ENCODE results near the gene COL5A1. TPM values are rescaled to one million over a fixed set of nuclear protein-coding genes. Genes with fewer than 3 reads are reported as not detected.

The COL5A1 gene
- total and polyA plus RNA-seq, 2 experiments from 2014 or later: 211 to 812 TPM

GRCh38 chr9:134830126-134830525 lies 188.5 kb downstream of the COL5A1 start:
- 84% methylated on average over 19 of the region's 19 CpGs for WGBS, 2 experiments (ENCODE audit: low coverage in 1 of 2, low lambda C conversion rate in 2 of 2, missing lambda C conversion rate in 2 of 2)
- Histone ChIP-seq H3K79me2 (ENCODE audit: insufficient read depth) (peaks cover 20% of the 10 kb centered on the region), H3K4me1 (ENCODE audit: insufficient read depth) (no peaks in the 10 kb centered on the region), H3F3A (ENCODE audit: insufficient read depth) (peaks cover 43% of the 10 kb centered on the region), H2AFZ (no peak overlapping the region), H3K9ac (no peak overlapping the region), H3K4me3 (no peak overlapping the region), H3K27me3 (replicated peaks; ENCODE audit: insufficient read depth) (no peaks in the 10 kb centered on the region), H3K36me3 (ENCODE audit: low read depth) (peaks cover 53% of the 10 kb centered on the region; the same call in 1 of the 2 replicates), H4K20me1 (ENCODE audit: insufficient read depth) (no peaks in the 10 kb centered on the region), H3K9me3 (ENCODE audit: low read depth) (no peaks in the 10 kb centered on the region), H3K9me2 (ENCODE audit: insufficient read depth) (no peaks in the 10 kb centered on the region), H3K4me2 (ENCODE audit: unreplicated experiment) (no peak overlapping the region), H3K27ac (no peak overlapping the region)
- in situ Hi-C loops (cut with MboI): no loop called here
- TF ChIP-seq EZH2phosphoT487 (IDR thresholded peaks at IDR 0.05; ENCODE audit: insufficient read depth, low read depth) (no peak), EZH2 (IDR thresholded peaks at IDR 0.05; ENCODE audit: insufficient read depth, poor library complexity, severe bottlenecking) (no peak)
- DNase-seq: no peak

- H2AFZ ChIP-seq: no peak overlapping the region
- TF ChIP-seq EZH2 (IDR thresholded peaks at IDR 0.05; ENCODE audit: insufficient read depth, poor library complexity, severe bottlenecking) (no peak), EZH2phosphoT487 (IDR thresholded peaks at IDR 0.05; ENCODE audit: insufficient read depth, low read depth) (no peak)
- H3K4me2 ChIP-seq (ENCODE audit: unreplicated experiment): no peak overlapping the region
- H3K4me1 ChIP-seq (ENCODE audit: insufficient read depth): no peaks in the 10 kb centered on the region
- H3F3A ChIP-seq (ENCODE audit: insufficient read depth): peaks cover 33% of the 10 kb centered on the region
- H3K9me2 ChIP-seq (ENCODE audit: insufficient read depth): no peaks in the 10 kb centered on the region
- no peak overlapping the region for H3K9ac ChIP-seq
- no peak overlapping the region for H3K27ac ChIP-seq
- H3K4me3 ChIP-seq: no peak overlapping the region
- in situ Hi-C loops (cut with MboI): no loop called here
- no peak for DNase-seq
- H3K79me2 ChIP-seq (ENCODE audit: insufficient read depth): peaks cover 11% of the 10 kb centered on the region; the same call in 1 of the 2 replicates
- H3K36me3 ChIP-seq (ENCODE audit: low read depth): peaks cover 46% of the 10 kb centered on the region; the same call in 1 of the 2 replicates
- WGBS, 2 experiments (ENCODE audit: low coverage in 1 of 2, low lambda C conversion rate in 2 of 2, missing lambda C conversion rate in 2 of 2): 77 to 79% methylated on average over 20 to 21 of the region's 21 CpGs
- H4K20me1 ChIP-seq (ENCODE audit: insufficient read depth): no peaks in the 10 kb centered on the region
- H3K9me3 ChIP-seq (ENCODE audit: low read depth): no peaks in the 10 kb centered on the region
- H3K27me3 ChIP-seq (replicated peaks; ENCODE audit: insufficient read depth): no peaks in the 10 kb centered on the region
These were observed 189.5 kb downstream of the COL5A1 start for GRCh38 chr9:134830926-134831720.

GRCh38 chr9:134832471-134832870 lies 190.9 kb downstream of the COL5A1 start:
- DNase-seq: no peak
- Histone ChIP-seq H2AFZ (no peak overlapping the region), H3K79me2 (ENCODE audit: insufficient read depth) (peaks cover 11% of the 10 kb centered on the region; the same call in 1 of the 2 replicates), H3K9ac (no peak overlapping the region), H4K20me1 (ENCODE audit: insufficient read depth) (no peaks in the 10 kb centered on the region; the same call in 1 of the 2 replicates), H3K4me2 (ENCODE audit: unreplicated experiment) (no peak overlapping the region), H3F3A (ENCODE audit: insufficient read depth) (peaks cover 41% of the 10 kb centered on the region), H3K4me3 (no peak overlapping the region), H3K4me1 (ENCODE audit: insufficient read depth) (no peaks in the 10 kb centered on the region), H3K27me3 (replicated peaks; ENCODE audit: insufficient read depth) (no peaks in the 10 kb centered on the region), H3K9me3 (ENCODE audit: low read depth) (no peaks in the 10 kb centered on the region), H3K27ac (no peak overlapping the region), H3K36me3 (ENCODE audit: low read depth) (peaks cover 45% of the 10 kb centered on the region; the same call in 1 of the 2 replicates), H3K9me2 (ENCODE audit: insufficient read depth) (no peaks in the 10 kb centered on the region)
- TF ChIP-seq EZH2 (IDR thresholded peaks at IDR 0.05; ENCODE audit: insufficient read depth, poor library complexity, severe bottlenecking) (no peak), EZH2phosphoT487 (IDR thresholded peaks at IDR 0.05; ENCODE audit: insufficient read depth, low read depth) (no peak)
- in situ Hi-C loops (cut with MboI): no loop called here
- 94 to 97% methylated on average over 14 to 19 of the region's 19 CpGs for WGBS, 2 experiments (ENCODE audit: low coverage in 1 of 2, low lambda C conversion rate in 2 of 2, missing lambda C conversion rate in 2 of 2)

- Histone ChIP-seq H3K27ac (no peak overlapping the region), H3K4me2 (ENCODE audit: unreplicated experiment) (no peak overlapping the region), H3K4me1 (ENCODE audit: insufficient read depth) (no peaks in the 10 kb centered on the region), H3K27me3 (replicated peaks; ENCODE audit: insufficient read depth) (no peaks in the 10 kb centered on the region), H3K9me3 (ENCODE audit: low read depth) (no peaks in the 10 kb centered on the region), H3K4me3 (no peak overlapping the region), H3K79me2 (ENCODE audit: insufficient read depth) (peaks cover 11% of the 10 kb centered on the region; the same call in 1 of the 2 replicates), H3F3A (ENCODE audit: insufficient read depth) (peaks cover 45% of the 10 kb centered on the region), H4K20me1 (ENCODE audit: insufficient read depth) (no peaks in the 10 kb centered on the region; the same call in 1 of the 2 replicates), H3K9ac (no peak overlapping the region), H3K9me2 (ENCODE audit: insufficient read depth) (no peaks in the 10 kb centered on the region), H2AFZ (no peak overlapping the region), H3K36me3 (ENCODE audit: low read depth) (peaks cover 49% of the 10 kb centered on the region; the same call in 1 of the 2 replicates)
- no peak for DNase-seq
- in situ Hi-C loops (cut with MboI): no loop called here
- WGBS, 2 experiments (ENCODE audit: low coverage in 1 of 2, low lambda C conversion rate in 2 of 2, missing lambda C conversion rate in 2 of 2): 81 to 84% methylated on average over 11 of the region's 11 CpGs
- TF ChIP-seq EZH2 (IDR thresholded peaks at IDR 0.05; ENCODE audit: insufficient read depth, poor library complexity, severe bottlenecking) (no peak), EZH2phosphoT487 (IDR thresholded peaks at IDR 0.05; ENCODE audit: insufficient read depth, low read depth) (no peak)
These were observed 191.8 kb downstream of the COL5A1 start for GRCh38 chr9:134833294-134833880.
